Epithelial cell of alveolus of lung (primary cell): ENCODE data around the gene PLCZ1. TPM values are rescaled to one million over a fixed set of nuclear protein-coding genes. Genes with fewer than 3 reads are reported as not detected.

Experiments
- total RNA-seq: library from RNA; depleted of rRNA; stranded (reverse); fragments of >200 nt; gene quantifications from 2 replicates; pipeline ENCODE4 v1.2.1, GENCODE V29; 2015

PLCZ1 gene, protein sequence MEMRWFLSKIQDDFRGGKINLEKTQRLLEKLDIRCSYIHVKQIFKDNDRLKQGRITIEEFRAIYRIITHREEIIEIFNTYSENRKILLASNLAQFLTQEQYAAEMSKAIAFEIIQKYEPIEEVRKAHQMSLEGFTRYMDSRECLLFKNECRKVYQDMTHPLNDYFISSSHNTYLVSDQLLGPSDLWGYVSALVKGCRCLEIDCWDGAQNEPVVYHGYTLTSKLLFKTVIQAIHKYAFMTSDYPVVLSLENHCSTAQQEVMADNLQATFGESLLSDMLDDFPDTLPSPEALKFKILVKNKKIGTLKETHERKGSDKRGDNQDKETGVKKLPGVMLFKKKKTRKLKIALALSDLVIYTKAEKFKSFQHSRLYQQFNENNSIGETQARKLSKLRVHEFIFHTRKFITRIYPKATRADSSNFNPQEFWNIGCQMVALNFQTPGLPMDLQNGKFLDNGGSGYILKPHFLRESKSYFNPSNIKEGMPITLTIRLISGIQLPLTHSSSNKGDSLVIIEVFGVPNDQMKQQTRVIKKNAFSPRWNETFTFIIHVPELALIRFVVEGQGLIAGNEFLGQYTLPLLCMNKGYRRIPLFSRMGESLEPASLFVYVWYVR
- not detected in 2 replicates for total RNA-seq

DNA sequence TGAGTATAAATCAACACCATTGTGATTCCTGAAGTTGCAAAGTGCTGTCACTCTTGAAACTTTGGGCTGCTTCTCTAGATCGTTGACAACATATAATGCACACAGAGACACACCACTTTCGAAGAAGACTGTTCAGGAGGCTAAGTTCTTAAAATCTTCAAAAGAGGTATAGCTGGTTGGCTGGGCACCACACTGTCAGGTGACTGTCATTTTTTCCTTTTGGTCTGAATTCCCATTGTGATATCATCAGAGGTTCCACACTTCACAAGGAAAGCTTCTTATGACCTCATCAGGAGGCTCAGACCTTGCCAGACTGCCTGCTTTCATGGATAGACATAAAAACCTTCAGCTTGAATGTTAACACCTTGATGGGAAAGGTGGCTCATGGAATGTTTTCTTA, at the start of gene PLCZ1, which contains the start of gene CAPZA3:
TSS of gene PLCZ1 (minus strand) at position 194 of the 400 bp plus-strand sequence. CDS start 641 bp downstream, outside the sequence.
TSS of gene CAPZA3 (plus strand) at position 301 of the 400 bp plus-strand sequence. CDS start 150 bp downstream, outside the sequence.

Other genes with a start within 250 kb of the PLCZ1 start
- gene CAPZA3, start 107 bp upstream of the PLCZ1 start, total RNA-seq = not detected in 2 replicates